Nephron (organoid): ENCODE data around the gene GNG14.

Experiments
- H3K27ac Mint-ChIP-seq, 3 experiments: 2 replicates each; pipeline ENCODE4 v1.8.0; 2020; ENCODE audit warnings: mixed read lengths in 3 of 3, mild to moderate bottlenecking in 2 of 3, moderate library complexity in 1 of 3
- H3K27me3 Mint-ChIP-seq: 2 replicates; pipeline ENCODE4 v1.8.0; 2021; ENCODE audit warnings: low read depth, mild to moderate bottlenecking, moderate library complexity, mixed read lengths
- H3K36me3 Mint-ChIP-seq: 2 replicates; pipeline ENCODE4 v1.8.0; 2020; ENCODE audit warnings: low read depth, mixed read lengths
- H3K4me1 Mint-ChIP-seq: 2 replicates; pipeline ENCODE4 v1.8.0; 2020; ENCODE audit warnings: mixed read lengths
- H3K4me3 Mint-ChIP-seq, 3 experiments: 2 replicates each; pipeline ENCODE4 v1.8.0; 2020; ENCODE audit warnings: mild to moderate bottlenecking in 3 of 3, mixed read lengths in 3 of 3, moderate library complexity in 2 of 3
- H3K9me3 Mint-ChIP-seq: 2 replicates; pipeline ENCODE4 v1.8.0; 2020; ENCODE audit warnings: mixed read lengths
- TF ChIP-seq, protein P1 (sequence below), 3 experiments: fragments of 200-600 bp; sonication (generic); IDR thresholded peaks; one replicate each; pipeline ENCODE4 v1.5.0; 2021; ENCODE audit warnings: antibody characterized with exemption in 3 of 3; ENCODE audit not compliant: unreplicated experiment in 3 of 3

The GNG14 gene

DNA sequence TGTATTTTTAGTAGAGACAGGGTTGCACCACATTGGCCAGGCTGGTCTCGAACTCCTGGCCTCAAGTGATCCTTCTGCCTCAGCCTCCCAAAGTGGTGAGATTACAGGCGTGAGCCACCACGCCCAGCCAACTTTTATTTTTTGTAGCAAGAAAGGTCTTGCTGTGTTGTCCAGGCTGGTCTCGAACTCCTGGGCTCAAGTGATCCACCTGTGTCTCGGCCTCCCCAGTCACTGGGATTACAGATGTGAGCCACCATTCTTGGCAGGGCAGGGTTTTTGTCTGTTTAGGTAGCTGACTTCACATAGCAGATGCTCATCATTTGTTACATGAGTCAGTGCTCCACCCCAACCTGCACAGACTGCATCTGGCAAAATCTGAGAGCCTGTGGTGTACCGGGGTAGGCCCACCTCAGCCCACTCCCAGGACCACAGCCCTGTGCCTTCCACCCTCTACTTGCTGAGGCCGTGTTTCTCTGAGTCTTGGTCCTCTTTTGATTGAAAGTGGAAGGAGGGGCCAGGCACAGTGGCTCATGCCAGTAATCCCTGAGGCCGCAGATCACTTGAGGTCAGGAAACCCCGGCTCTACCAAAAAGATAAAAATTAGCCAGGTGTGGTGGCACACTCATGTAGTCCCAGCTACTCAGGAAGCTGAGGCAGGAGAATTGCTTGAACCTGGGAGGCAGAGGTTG is 40.1 kb downstream of the GNG14 start:
- Mint-ChIP-seq H3K36me3 (peaks cover 30% of the 10 kb centered on the region), H3K27me3 (no peaks in the 10 kb centered on the region), H3K4me3 (no peak overlapping the region), H3K27ac (no peak overlapping the region), H3K9me3 (no peaks in the 10 kb centered on the region), H3K4me1 (peaks cover 27% of the 10 kb centered on the region)
- TF ChIP-seq, protein P1, sequence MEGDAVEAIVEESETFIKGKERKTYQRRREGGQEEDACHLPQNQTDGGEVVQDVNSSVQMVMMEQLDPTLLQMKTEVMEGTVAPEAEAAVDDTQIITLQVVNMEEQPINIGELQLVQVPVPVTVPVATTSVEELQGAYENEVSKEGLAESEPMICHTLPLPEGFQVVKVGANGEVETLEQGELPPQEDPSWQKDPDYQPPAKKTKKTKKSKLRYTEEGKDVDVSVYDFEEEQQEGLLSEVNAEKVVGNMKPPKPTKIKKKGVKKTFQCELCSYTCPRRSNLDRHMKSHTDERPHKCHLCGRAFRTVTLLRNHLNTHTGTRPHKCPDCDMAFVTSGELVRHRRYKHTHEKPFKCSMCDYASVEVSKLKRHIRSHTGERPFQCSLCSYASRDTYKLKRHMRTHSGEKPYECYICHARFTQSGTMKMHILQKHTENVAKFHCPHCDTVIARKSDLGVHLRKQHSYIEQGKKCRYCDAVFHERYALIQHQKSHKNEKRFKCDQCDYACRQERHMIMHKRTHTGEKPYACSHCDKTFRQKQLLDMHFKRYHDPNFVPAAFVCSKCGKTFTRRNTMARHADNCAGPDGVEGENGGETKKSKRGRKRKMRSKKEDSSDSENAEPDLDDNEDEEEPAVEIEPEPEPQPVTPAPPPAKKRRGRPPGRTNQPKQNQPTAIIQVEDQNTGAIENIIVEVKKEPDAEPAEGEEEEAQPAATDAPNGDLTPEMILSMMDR (IDR thresholded peaks at IDR 0.05; ENCODE audit: unreplicated experiment in 3 of 3): no peak

- Mint-ChIP-seq H3K27me3 (no peaks in the 10 kb centered on the region), H3K4me3 (peak overlapping the region; percentile 40 to 75 (median 74)), H3K9me3 (no peaks in the 10 kb centered on the region), H3K36me3 (peaks cover 34% of the 10 kb centered on the region), H3K27ac (peak overlapping the region in 1 of 3 experiments; percentile 65), H3K4me1 (peaks cover 30% of the 10 kb centered on the region)
- TF ChIP-seq, protein P1 (IDR thresholded peaks at IDR 0.05; ENCODE audit: unreplicated experiment in 3 of 3): no peak
Measured at GRCh38 chr19:12730064-12730463, 42.3 kb downstream of the GNG14 start.

- no peak overlapping the region for H3K27ac Mint-ChIP-seq
- no peaks in the 10 kb centered on the region for H3K9me3 Mint-ChIP-seq
- H3K4me3 Mint-ChIP-seq: peak overlapping the region in 1 of 3 experiments; percentile 34
- no peaks in the 10 kb centered on the region for H3K27me3 Mint-ChIP-seq
- H3K4me1 Mint-ChIP-seq: peaks cover 30% of the 10 kb centered on the region
- TF ChIP-seq, protein P1 (IDR thresholded peaks at IDR 0.05; ENCODE audit: unreplicated experiment in 3 of 3): no peak
- H3K36me3 Mint-ChIP-seq: peaks cover 34% of the 10 kb centered on the region
Measured at GRCh38 chr19:12731337-12731736, 43.5 kb downstream of the GNG14 start.

GRCh38 chr19:12733369-12734214 is 45.8 kb downstream of the GNG14 start:
- H3K36me3 Mint-ChIP-seq: peaks cover 29% of the 10 kb centered on the region
- peak overlapping the region; percentile 79 to 95 (median 93) for H3K27ac Mint-ChIP-seq
- no peaks in the 10 kb centered on the region for H3K9me3 Mint-ChIP-seq
- no peaks in the 10 kb centered on the region for H3K27me3 Mint-ChIP-seq
- H3K4me1 Mint-ChIP-seq: peaks cover 41% of the 10 kb centered on the region
- H3K4me3 Mint-ChIP-seq: peak overlapping the region; percentile 91 to 94 (median 93)
- TF ChIP-seq, protein P1 (IDR thresholded peaks at IDR 0.05; ENCODE audit: unreplicated experiment in 3 of 3): no peak

- Mint-ChIP-seq H3K36me3 (peaks cover 28% of the 10 kb centered on the region), H3K9me3 (no peaks in the 10 kb centered on the region), H3K27ac (peak within 1 kb of the TSS; percentile 97 to 98 (median 97)), H3K4me1 (peaks cover 32% of the 10 kb centered on the region), H3K27me3 (no peaks in the 10 kb centered on the region), H3K4me3 (peak within 1 kb of the TSS; percentile 98 to 100 (median 99))
- TF ChIP-seq, protein P1 (IDR thresholded peaks at IDR 0.05; ENCODE audit: unreplicated experiment in 3 of 3): no peak
Measured at GRCh38 chr19:12736995-12737834, 49.4 kb downstream of the GNG14 start, which contains the start of gene GET3. Gene GET3, plus strand, starts transcription at chr19:12737497. Its CDS starts 9 bp downstream, at chr19:12737506.
